Sigmoid colon (tissue), 3 donors: ENCODE results near the gene VIL1.

Experiments
- POLR2A ChIP-seq, 2 donors: fragments of 450-650 bp; IDR thresholded peaks; one replicate each; pipeline ENCODE4 v1.6.1; 2016; ENCODE audit warnings: antibody characterized with exemption in 2 of 2, mild to moderate bottlenecking in 2 of 2, moderate library complexity in 2 of 2
- TF ChIP-seq, protein P1 (sequence below), 4 experiments: fragments of 450-650 bp in 3 of 4; fragments of 200-600 bp in 1 of 4; IDR thresholded peaks; one replicate each; pipeline ENCODE4 v1.5.1; 2016 to 2019; ENCODE audit warnings: antibody characterized with exemption in 4 of 4, mild to moderate bottlenecking in 3 of 4, moderate library complexity in 2 of 4

DNA sequence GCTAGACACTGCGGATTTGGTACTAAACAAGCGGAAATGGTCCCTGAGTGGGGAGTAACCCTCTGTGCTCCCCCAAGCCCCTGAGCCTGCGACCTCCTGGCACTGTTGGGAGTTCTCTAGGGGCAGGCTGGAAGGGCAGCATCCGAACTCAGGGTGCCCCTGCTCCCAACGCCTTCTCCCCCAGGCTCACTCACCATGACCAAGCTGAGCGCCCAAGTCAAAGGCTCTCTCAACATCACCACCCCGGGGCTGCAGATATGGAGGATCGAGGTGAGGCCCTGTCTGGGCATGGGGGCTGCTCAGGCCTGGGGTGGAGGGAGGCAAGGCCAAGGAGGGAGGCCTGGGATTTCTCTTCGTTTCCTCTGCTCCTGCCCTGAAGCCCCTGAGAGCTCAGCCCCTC, 4.7 kb downstream of the VIL1 start:
- TF ChIP-seq, protein P1, sequence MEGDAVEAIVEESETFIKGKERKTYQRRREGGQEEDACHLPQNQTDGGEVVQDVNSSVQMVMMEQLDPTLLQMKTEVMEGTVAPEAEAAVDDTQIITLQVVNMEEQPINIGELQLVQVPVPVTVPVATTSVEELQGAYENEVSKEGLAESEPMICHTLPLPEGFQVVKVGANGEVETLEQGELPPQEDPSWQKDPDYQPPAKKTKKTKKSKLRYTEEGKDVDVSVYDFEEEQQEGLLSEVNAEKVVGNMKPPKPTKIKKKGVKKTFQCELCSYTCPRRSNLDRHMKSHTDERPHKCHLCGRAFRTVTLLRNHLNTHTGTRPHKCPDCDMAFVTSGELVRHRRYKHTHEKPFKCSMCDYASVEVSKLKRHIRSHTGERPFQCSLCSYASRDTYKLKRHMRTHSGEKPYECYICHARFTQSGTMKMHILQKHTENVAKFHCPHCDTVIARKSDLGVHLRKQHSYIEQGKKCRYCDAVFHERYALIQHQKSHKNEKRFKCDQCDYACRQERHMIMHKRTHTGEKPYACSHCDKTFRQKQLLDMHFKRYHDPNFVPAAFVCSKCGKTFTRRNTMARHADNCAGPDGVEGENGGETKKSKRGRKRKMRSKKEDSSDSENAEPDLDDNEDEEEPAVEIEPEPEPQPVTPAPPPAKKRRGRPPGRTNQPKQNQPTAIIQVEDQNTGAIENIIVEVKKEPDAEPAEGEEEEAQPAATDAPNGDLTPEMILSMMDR (IDR thresholded peaks at IDR 0.05), result no peak
- no peak for TF ChIP-seq POLR2A (IDR thresholded peaks at IDR 0.05)
